PC-3 (cell line): Measurements from ENCODE around the gene TOR1B. TPM values are rescaled to one million over a fixed set of nuclear protein-coding genes. Genes with fewer than 3 reads are reported as not detected.

Experiments used
- ATAC-seq: fragments of 200-7000 bp; cut with Tn5 transposase; 2 replicates; pipeline ENCODE4 v1.9.1; 2020; ENCODE audit warnings: mild to moderate bottlenecking, moderate library complexity
- BruUV-seq: library from RNA; stranded (reverse); fragments of 400-500 nt; replicated peaks from 2 replicates; lab custom pipeline; 2021; lab: Mats Ljungman, UMichigan
- CTCF ChIA-PET: fragments of 300-600 bp; sonication (Branson Sonifier 250); formaldehyde crosslinking; loops from one replicate; lab custom pipeline; 2022; ENCODE audit warnings: antibody characterized with exemption; lab: Charles Lee
- POLR2A ChIA-PET: fragments of 300-600 bp; sonication (Branson Sonifier 250); formaldehyde crosslinking; loops from one replicate; lab custom pipeline; 2022; ENCODE audit warnings: antibody characterized with exemption; ENCODE audit not compliant: unreplicated experiment; lab: Charles Lee
- DNase-seq: peaks from one replicate; pipeline ENCODE4 v3.0.0-alpha.2; 2015
- H2AFZ ChIP-seq: fragments of 300-600 bp; sonication (generic); 2 replicates; pipeline ENCODE4 v1.6.0; 2016; ENCODE audit warnings: antibody characterized with exemption, low read length
- H3F3A ChIP-seq: fragments of 300-600 bp; sonication (generic); one replicate; pipeline ENCODE4 v1.6.0; 2017; ENCODE audit warnings: antibody characterized with exemption, low read length, control low read depth, mild to moderate bottlenecking; ENCODE audit not compliant: unreplicated experiment
- H3K27ac ChIP-seq: fragments of 300-600 bp; sonication (generic); 2 replicates; pipeline ENCODE4 v1.5.1; 2016; ENCODE audit warnings: mild to moderate bottlenecking, low read length
- H3K27me3 ChIP-seq: fragments of 300-600 bp; sonication (generic); 2 replicates; pipeline ENCODE4 v1.6.1; 2016; ENCODE audit warnings: low read length, mixed read lengths
- H3K36me3 ChIP-seq: fragments of 300-600 bp; sonication (generic); 2 replicates; pipeline ENCODE4 v1.6.1; 2016; ENCODE audit warnings: low read depth, mixed run types, low read length, mixed read lengths
- H3K4me1 ChIP-seq: fragments of 300-600 bp; sonication (generic); 2 replicates; pipeline ENCODE4 v1.5.1; 2016; ENCODE audit warnings: low read length; ENCODE audit not compliant: insufficient read depth
- H3K4me2 ChIP-seq: fragments of 300-600 bp; sonication (generic); 2 replicates; pipeline ENCODE4 v1.6.0; 2016; ENCODE audit warnings: low read length
- H3K4me3 ChIP-seq: fragments of 300-600 bp; sonication (generic); 2 replicates; pipeline ENCODE4 v1.5.1; 2016; ENCODE audit warnings: mild to moderate bottlenecking, low read length, mixed read lengths
- H3K79me2 ChIP-seq: fragments of 300-600 bp; sonication (generic); 2 replicates; pipeline ENCODE4 v1.6.1; 2017; ENCODE audit warnings: low read length, mixed read lengths
- H3K9ac ChIP-seq: fragments of 300-600 bp; sonication (generic); 2 replicates; pipeline ENCODE4 v1.6.0; 2016; ENCODE audit warnings: mild to moderate bottlenecking, low read length
- H3K9me2 ChIP-seq: fragments of 300-600 bp; sonication (generic); replicated peaks from 2 replicates; pipeline ENCODE4 v1.6.1; 2016; ENCODE audit warnings: mixed run types, low read length, mixed read lengths
- H3K9me3 ChIP-seq: fragments of 300-600 bp; sonication (generic); 2 replicates; pipeline ENCODE4 v1.6.1; 2016; ENCODE audit warnings: low read length, mixed read lengths
- H4K20me1 ChIP-seq: fragments of 300-600 bp; sonication (generic); 2 replicates; pipeline ENCODE4 v1.6.1; 2016; ENCODE audit warnings: low read length, mixed read lengths
- EZH2 ChIP-seq: fragments of 300-600 bp; sonication (generic); IDR thresholded peaks from one replicate; pipeline ENCODE4 v1.6.1; 2017; ENCODE audit warnings: antibody characterized with exemption, mild to moderate bottlenecking, low read length; ENCODE audit not compliant: unreplicated experiment
- EZH2phosphoT487 ChIP-seq: fragments of 300-600 bp; sonication (generic); IDR thresholded peaks from 2 replicates; pipeline ENCODE4 v1.6.1; 2018; ENCODE audit warnings: mild to moderate bottlenecking, antibody characterized with exemption, low read length, borderline replicate concordance
- intact Hi-C: fragments of 100-400 bp; cut with micrococcal nuclease; formaldehyde crosslinking; loops from 2 replicates; pipeline ENCODE4 v1.9.0; 2023
- total RNA-seq: library from RNA; depleted of rRNA; stranded (reverse); fragments of >200 nt; gene quantifications from 2 replicates; pipeline ENCODE4 v1.2.3, GENCODE V29; 2014
- TF ChIP-seq, protein P1 (sequence below): fragments of 300-600 bp; sonication (generic); conservative IDR thresholded peaks from 2 replicates; pipeline ENCODE4 v1.5.1; 2017; ENCODE audit warnings: antibody characterized with exemption, low read depth, mild to moderate bottlenecking, low read length

TOR1B gene
- total RNA-seq, 1 experiment from 2014 or later = 12.8 TPM

DNA sequence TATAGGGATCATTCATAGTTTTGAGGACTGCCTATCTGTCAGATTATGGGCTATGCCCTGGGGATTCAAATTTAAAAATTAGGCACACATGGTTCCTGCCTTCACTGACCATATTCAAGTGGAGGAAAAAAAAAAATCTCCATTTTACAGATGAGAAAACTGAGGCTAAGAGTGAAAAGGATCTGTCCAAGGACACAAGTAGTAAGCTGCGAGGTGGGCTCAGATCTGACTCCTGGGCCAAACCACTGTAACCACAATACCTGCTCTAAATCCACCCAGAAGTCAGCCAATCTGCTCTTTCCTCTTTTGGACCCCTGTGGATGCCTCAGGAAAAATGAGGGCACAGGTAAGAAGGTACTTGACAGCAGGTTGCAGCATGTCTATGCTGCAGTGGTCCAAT is 23.8 kb downstream of the TOR1B start:
- Histone ChIP-seq H3K79me2 (peaks cover 14% of the 10 kb centered on the region), H3K4me2 (no peak overlapping the region), H4K20me1 (no peaks in the 10 kb centered on the region), H3K27me3 (no peaks in the 10 kb centered on the region), H3K9me3 (no peaks in the 10 kb centered on the region), H3K4me3 (no peak overlapping the region), H3K4me1 (peaks cover 5% of the 10 kb centered on the region; the same call in 1 of the 2 replicates), H3K27ac (no peak overlapping the region), H3K36me3 (peaks cover 18% of the 10 kb centered on the region), H3K9ac (no peak overlapping the region), H3F3A (no peaks in the 10 kb centered on the region), H3K9me2 (no peaks in the 10 kb centered on the region), H2AFZ (no peak overlapping the region)
- TF ChIP-seq, protein P1, sequence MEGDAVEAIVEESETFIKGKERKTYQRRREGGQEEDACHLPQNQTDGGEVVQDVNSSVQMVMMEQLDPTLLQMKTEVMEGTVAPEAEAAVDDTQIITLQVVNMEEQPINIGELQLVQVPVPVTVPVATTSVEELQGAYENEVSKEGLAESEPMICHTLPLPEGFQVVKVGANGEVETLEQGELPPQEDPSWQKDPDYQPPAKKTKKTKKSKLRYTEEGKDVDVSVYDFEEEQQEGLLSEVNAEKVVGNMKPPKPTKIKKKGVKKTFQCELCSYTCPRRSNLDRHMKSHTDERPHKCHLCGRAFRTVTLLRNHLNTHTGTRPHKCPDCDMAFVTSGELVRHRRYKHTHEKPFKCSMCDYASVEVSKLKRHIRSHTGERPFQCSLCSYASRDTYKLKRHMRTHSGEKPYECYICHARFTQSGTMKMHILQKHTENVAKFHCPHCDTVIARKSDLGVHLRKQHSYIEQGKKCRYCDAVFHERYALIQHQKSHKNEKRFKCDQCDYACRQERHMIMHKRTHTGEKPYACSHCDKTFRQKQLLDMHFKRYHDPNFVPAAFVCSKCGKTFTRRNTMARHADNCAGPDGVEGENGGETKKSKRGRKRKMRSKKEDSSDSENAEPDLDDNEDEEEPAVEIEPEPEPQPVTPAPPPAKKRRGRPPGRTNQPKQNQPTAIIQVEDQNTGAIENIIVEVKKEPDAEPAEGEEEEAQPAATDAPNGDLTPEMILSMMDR = no peak
- TF ChIP-seq EZH2phosphoT487 (no peak), EZH2 (no peak)
- DNase-seq = no peak
- POLR2A ChIA-PET = no interaction called here
- BruUV-seq = no TSS peak
- CTCF ChIA-PET = no interaction called here
- ATAC-seq = no peak
- intact Hi-C loops = no loop called here

DNA sequence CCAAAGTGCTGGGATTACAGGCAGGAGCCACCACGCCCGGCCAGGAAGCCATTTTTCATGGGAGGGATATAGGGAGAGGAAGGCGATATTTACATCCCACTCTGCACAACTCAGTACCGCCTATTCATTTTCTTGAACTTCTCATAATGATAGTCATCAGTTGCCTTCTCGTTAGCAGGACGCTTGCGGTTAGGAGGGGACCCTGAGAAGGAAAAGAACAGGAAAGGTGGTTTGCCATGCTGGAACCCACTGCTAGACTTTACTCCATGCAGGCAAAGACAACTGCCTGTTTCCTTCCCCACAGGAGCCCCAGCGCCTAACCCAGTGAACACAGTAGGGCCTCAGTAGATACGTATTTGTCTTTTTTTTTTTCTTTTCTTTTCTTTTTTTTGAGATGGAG is 25.1 kb downstream of the TOR1B start:
- H3K27me3 ChIP-seq = no peaks in the 10 kb centered on the region
- no peak for ATAC-seq
- no peaks in the 10 kb centered on the region for H3K4me1 ChIP-seq
- H3K27ac ChIP-seq = no peak overlapping the region
- TF ChIP-seq EZH2phosphoT487 (no peak), EZH2 (no peak)
- TF ChIP-seq, protein P1 = no peak
- no peaks in the 10 kb centered on the region for H3K9me3 ChIP-seq
- BruUV-seq = no TSS peak
- no peak for DNase-seq
- no peaks in the 10 kb centered on the region for H4K20me1 ChIP-seq
- H3F3A ChIP-seq = no peaks in the 10 kb centered on the region
- H3K4me2 ChIP-seq = no peak overlapping the region
- intact Hi-C loops = no loop called here
- ChIA-PET CTCF (no interaction called here), POLR2A (no interaction called here)
- H2AFZ ChIP-seq = no peak overlapping the region
- H3K9ac ChIP-seq = no peak overlapping the region
- H3K9me2 ChIP-seq = no peaks in the 10 kb centered on the region
- peaks cover 15% of the 10 kb centered on the region; the same call in 1 of the 2 replicates for H3K36me3 ChIP-seq
- H3K4me3 ChIP-seq = no peak overlapping the region
- peaks cover 2% of the 10 kb centered on the region for H3K79me2 ChIP-seq

DNA sequence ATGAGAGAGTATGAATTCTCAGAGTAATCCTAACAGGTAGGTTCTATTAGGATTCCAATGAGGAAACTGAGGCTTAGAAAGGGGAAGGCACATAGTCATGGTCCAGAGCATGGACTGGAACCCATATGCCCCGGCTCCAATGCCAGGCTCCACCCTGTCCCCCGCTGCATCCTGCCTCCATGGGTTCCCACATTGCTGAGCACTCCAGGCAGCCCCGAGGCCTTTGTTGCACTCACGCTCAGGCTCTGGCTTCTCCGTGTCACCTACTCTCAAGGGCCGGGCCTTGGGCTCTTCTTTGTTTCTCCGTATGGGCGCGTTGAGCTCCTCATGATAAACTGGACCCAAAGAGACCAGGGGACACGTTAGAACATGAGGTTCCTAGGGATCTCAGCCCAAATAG is 26.0 kb downstream of the TOR1B start:
- CTCF ChIA-PET = no interaction called here
- H3K9me2 ChIP-seq = no peaks in the 10 kb centered on the region
- TF ChIP-seq, protein P1 = no peak
- no peak for TF ChIP-seq EZH2phosphoT487
- no peak for TF ChIP-seq EZH2
- H3K4me2 ChIP-seq = no peak overlapping the region
- H3K27me3 ChIP-seq = no peaks in the 10 kb centered on the region
- no peak overlapping the region for H3K9ac ChIP-seq
- H4K20me1 ChIP-seq = no peaks in the 10 kb centered on the region
- H2AFZ ChIP-seq = no peak overlapping the region
- intact Hi-C loops = no loop called here
- no peaks in the 10 kb centered on the region for H3F3A ChIP-seq
- H3K4me3 ChIP-seq = no peak overlapping the region
- peaks cover 8% of the 10 kb centered on the region for H3K79me2 ChIP-seq
- no peak for DNase-seq
- H3K9me3 ChIP-seq = no peaks in the 10 kb centered on the region
- peaks cover 3% of the 10 kb centered on the region; the same call in 1 of the 2 replicates for H3K4me1 ChIP-seq
- no peak overlapping the region for H3K27ac ChIP-seq
- BruUV-seq = no TSS peak
- POLR2A ChIA-PET = no interaction called here
- ATAC-seq = no peak
- H3K36me3 ChIP-seq = peaks cover 15% of the 10 kb centered on the region; the same call in 1 of the 2 replicates
